Smooth muscle cell (in vitro differentiated cells): ENCODE data around the gene TTC13. TPM values are rescaled to one million over a fixed set of nuclear protein-coding genes. Genes with fewer than 3 reads are reported as not detected.

Experiments used
- DNase-seq: peaks from one replicate; lab custom pipeline; 2025; ENCODE audit not compliant: unreplicated experiment; lab: John Stamatoyannopoulos, UW
- H2AFZ ChIP-seq: fragments of 200-600 bp; sonication (generic); 2 replicates; pipeline ENCODE4 v1.6.0; 2016; ENCODE audit warnings: antibody characterized with exemption, low read depth, mild to moderate bottlenecking
- H3F3A ChIP-seq: fragments of 200-600 bp; sonication (generic); 2 replicates; pipeline ENCODE4 v1.6.0; 2017; ENCODE audit warnings: antibody characterized with exemption, low read depth
- H3K27ac ChIP-seq: fragments of 200-600 bp; sonication (generic); 2 replicates; pipeline ENCODE4 v1.5.1; 2016; ENCODE audit warnings: low read depth, mild to moderate bottlenecking
- H3K27me3 ChIP-seq: fragments of 200-600 bp; sonication (generic); 2 replicates; pipeline ENCODE4 v1.6.1; 2016; ENCODE audit warnings: low read depth, mild to moderate bottlenecking
- H3K36me3 ChIP-seq: fragments of 200-600 bp; sonication (generic); 2 replicates; pipeline ENCODE4 v1.5.1; 2016; ENCODE audit warnings: low read depth
- H3K4me1 ChIP-seq: fragments of 200-600 bp; sonication (generic); 2 replicates; pipeline ENCODE4 v1.5.1; 2016; ENCODE audit warnings: low read depth
- H3K4me2 ChIP-seq: fragments of 200-600 bp; sonication (generic); 2 replicates; pipeline ENCODE4 v1.6.0; 2016; ENCODE audit warnings: mild to moderate bottlenecking
- H3K4me3 ChIP-seq: fragments of 200-600 bp; sonication (generic); 2 replicates; pipeline ENCODE4 v1.5.1; 2016; ENCODE audit warnings: mild to moderate bottlenecking
- H3K79me2 ChIP-seq: fragments of 200-600 bp; sonication (generic); 2 replicates; pipeline ENCODE4 v1.6.0; 2016; ENCODE audit warnings: low read depth, mild to moderate bottlenecking
- H3K9ac ChIP-seq: fragments of 200-600 bp; sonication (generic); 2 replicates; pipeline ENCODE4 v1.6.0; 2016; ENCODE audit warnings: low read depth
- H3K9me3 ChIP-seq: fragments of 200-600 bp; sonication (generic); replicated peaks from 2 replicates; pipeline ENCODE4 v1.5.1; 2016; ENCODE audit warnings: low read depth
- H4K20me1 ChIP-seq: fragments of 200-600 bp; sonication (generic); 2 replicates; pipeline ENCODE4 v1.6.0; 2016; ENCODE audit warnings: low read depth
- WGBS: methylation state at CpG from one replicate; pipeline ENCODE4 v1.1.7; 2016; ENCODE audit warnings: low lambda C conversion rate; 5-methylcytosine and 5-hydroxymethylcytosine counted together
- polyA plus RNA-seq: library from polyadenylated mRNA; unstranded; fragments of >200 nt; fragmentation: Nextera tagmentation; extraction: Ambion mirVana; gene quantifications from 2 replicates; pipeline ENCODE4 v1.2.1, GENCODE V29; 2016
- total RNA-seq: library from RNA; depleted of rRNA; stranded (reverse); fragments of >200 nt; gene quantifications from 2 replicates; pipeline ENCODE4 v1.2.3, GENCODE V29; 2014
- TF ChIP-seq, protein P1 (sequence below): fragments of 200-600 bp; sonication (generic); IDR thresholded peaks from 2 replicates; pipeline ENCODE4 v1.5.1; 2017; ENCODE audit warnings: borderline replicate concordance, mild to moderate bottlenecking, antibody characterized with exemption; ENCODE audit not compliant: insufficient read depth, poor library complexity, severe bottlenecking

TTC13 gene
- total and polyA plus RNA-seq, 2 experiments from 2014 or later, result 5.6 to 9.1 TPM

DNA sequence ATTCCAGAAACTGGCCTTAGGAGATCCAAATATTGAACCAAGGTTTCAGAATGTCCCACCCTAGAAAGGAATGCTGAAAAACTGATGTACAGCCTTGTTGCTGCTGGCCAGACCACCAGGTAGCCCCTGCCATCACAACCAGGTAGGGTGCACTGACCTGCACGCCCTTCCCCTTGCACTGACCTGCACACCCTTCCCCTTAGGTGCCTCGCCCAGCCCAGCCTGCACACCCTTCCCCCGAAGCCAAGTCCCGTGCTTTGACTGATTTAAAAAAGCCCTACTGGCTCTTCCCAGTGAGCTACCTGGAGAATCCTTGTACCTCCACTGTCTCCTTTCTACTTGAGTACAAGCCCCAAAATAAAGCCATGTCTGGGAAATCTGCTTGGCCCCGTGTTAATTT is 84.0 kb downstream of the TTC13 start:
- TF ChIP-seq, protein P1, sequence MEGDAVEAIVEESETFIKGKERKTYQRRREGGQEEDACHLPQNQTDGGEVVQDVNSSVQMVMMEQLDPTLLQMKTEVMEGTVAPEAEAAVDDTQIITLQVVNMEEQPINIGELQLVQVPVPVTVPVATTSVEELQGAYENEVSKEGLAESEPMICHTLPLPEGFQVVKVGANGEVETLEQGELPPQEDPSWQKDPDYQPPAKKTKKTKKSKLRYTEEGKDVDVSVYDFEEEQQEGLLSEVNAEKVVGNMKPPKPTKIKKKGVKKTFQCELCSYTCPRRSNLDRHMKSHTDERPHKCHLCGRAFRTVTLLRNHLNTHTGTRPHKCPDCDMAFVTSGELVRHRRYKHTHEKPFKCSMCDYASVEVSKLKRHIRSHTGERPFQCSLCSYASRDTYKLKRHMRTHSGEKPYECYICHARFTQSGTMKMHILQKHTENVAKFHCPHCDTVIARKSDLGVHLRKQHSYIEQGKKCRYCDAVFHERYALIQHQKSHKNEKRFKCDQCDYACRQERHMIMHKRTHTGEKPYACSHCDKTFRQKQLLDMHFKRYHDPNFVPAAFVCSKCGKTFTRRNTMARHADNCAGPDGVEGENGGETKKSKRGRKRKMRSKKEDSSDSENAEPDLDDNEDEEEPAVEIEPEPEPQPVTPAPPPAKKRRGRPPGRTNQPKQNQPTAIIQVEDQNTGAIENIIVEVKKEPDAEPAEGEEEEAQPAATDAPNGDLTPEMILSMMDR, result no peak
- Histone ChIP-seq H3K4me1 (peaks cover 12% of the 10 kb centered on the region), H3K36me3 (no peaks in the 10 kb centered on the region), H3K9me3 (no peaks in the 10 kb centered on the region), H3K27me3 (no peaks in the 10 kb centered on the region), H4K20me1 (no peaks in the 10 kb centered on the region), H3K4me3 (no peak overlapping the region), H3K9ac (no peak overlapping the region), H3K27ac (no peak overlapping the region), H3K4me2 (no peak overlapping the region), H3F3A (peaks cover 9% of the 10 kb centered on the region), H3K79me2 (no peaks in the 10 kb centered on the region), H2AFZ (no peak overlapping the region)
- no peak for DNase-seq
- WGBS, result 88% methylated on average over 5 of the region's 5 CpGs

DNA sequence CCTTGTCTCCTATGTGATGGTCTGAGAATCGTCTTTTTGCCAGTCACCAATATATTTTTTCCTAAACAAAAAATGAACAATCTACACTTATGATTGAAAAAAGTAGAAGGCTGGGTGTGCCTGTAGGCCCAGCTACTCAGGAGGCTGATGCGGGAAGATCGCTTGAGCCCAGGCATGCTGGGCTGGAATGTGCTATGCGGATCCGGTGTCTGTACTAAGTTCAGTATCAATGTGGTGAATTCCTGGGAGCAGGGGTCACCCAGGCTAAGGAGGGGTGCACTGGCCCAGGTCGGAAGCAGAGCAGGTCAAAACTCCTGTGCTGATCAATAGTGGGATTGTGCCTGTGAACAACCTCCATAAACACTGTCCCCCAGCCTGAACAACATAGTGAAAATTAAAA is 84.6 kb downstream of the TTC13 start:
- H3F3A ChIP-seq, result peaks cover 9% of the 10 kb centered on the region
- H3K4me3 ChIP-seq, result no peak overlapping the region
- TF ChIP-seq, protein P1, result no peak
- peaks cover 12% of the 10 kb centered on the region for H3K4me1 ChIP-seq
- H3K27ac ChIP-seq, result no peak overlapping the region
- H3K9ac ChIP-seq, result no peak overlapping the region
- no peaks in the 10 kb centered on the region for H3K79me2 ChIP-seq
- no peak overlapping the region for H3K4me2 ChIP-seq
- WGBS, result 89% methylated on average over 6 of the region's 6 CpGs
- H3K9me3 ChIP-seq, result no peaks in the 10 kb centered on the region
- H3K36me3 ChIP-seq, result no peaks in the 10 kb centered on the region
- no peaks in the 10 kb centered on the region for H4K20me1 ChIP-seq
- no peak overlapping the region for H2AFZ ChIP-seq
- no peak for DNase-seq
- no peaks in the 10 kb centered on the region for H3K27me3 ChIP-seq

DNA sequence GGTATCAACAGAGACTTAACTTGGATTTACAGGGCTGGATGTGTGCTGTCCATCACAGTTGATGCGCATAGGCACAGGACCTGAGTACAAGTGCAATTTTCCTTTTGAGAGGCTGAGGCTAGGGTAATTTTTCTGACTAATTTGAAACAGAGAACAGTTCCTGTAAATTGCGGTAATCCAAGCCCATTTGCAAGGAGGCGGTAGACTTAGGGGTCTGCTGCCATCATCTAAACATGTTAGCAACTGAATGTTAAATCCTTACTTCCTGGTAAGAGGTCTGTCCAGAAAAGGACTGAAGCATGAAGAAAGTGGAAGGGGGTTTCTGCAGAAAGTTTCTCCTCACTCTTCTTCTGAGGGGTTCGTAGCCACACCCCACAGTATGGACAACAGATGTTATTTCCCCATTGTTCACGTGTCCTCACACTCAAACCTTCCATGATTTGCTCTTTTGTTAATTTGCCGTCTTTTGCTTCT is 86.6 kb downstream of the TTC13 start:
- Histone ChIP-seq H3K4me2 (peak overlapping the region; percentile 38), H3K4me3 (no peak overlapping the region), H3K27me3 (no peaks in the 10 kb centered on the region), H3K9me3 (no peaks in the 10 kb centered on the region), H2AFZ (peak overlapping the region; percentile 79), H3K27ac (peak overlapping the region; percentile 59), H4K20me1 (no peaks in the 10 kb centered on the region), H3K4me1 (peaks cover 12% of the 10 kb centered on the region), H3K36me3 (no peaks in the 10 kb centered on the region), H3K9ac (no peak overlapping the region), H3K79me2 (no peaks in the 10 kb centered on the region), H3F3A (peaks cover 9% of the 10 kb centered on the region)
- TF ChIP-seq, protein P1, result no peak
- WGBS, result 70% methylated on average over 6 of the region's 6 CpGs
- no peak for DNase-seq

DNA sequence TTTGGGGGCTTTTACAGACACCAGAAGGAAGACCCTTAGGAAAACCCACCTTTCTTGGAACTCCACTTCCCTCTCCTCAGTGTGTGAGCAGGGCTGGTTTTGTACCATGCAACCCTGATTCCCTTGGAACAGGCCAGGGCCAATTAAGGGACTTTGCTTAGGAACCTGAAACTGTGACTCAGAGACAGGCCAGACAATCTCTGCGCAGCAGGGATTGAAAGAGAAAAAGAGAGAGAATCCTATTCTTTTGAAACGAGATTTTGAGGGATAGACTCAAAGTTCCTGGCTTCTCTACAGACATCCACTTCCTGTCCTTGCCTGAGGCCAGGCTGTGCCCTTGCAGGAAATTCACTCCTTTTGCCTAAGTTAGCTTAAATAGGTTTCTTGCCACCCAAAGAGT is 87.2 kb downstream of the TTC13 start:
- Histone ChIP-seq H3K9ac (peak overlapping the region; percentile 30), H3K4me2 (peak overlapping the region; percentile 38), H3F3A (peaks cover 9% of the 10 kb centered on the region), H3K9me3 (no peaks in the 10 kb centered on the region), H3K4me1 (peaks cover 12% of the 10 kb centered on the region), H3K4me3 (no peak overlapping the region), H3K36me3 (no peaks in the 10 kb centered on the region), H3K27ac (peak overlapping the region; percentile 59), H3K79me2 (no peaks in the 10 kb centered on the region), H2AFZ (peak overlapping the region; percentile 79), H4K20me1 (no peaks in the 10 kb centered on the region), H3K27me3 (no peaks in the 10 kb centered on the region)
- WGBS, result 0% methylated on average over 2 of the region's 2 CpGs
- TF ChIP-seq, protein P1, result no peak
- DNase-seq, result no peak
